Measurements from ENCODE around the gene CYP2C18.
"Not testable (repeated sequence)": the region's sequence is repeated elsewhere in the genome, so short reads cannot be mapped to it uniquely, and the experiment has no call there.

Gene CYP2C18

GRCh38 chr10:94641480-94641879 is 42.0 kb upstream of the CYP2C18 start:
- Histone ChIP-seq H3K18ac (ENCODE audit: low read length) (no peak overlapping the region), H2AFZ (ENCODE audit: insufficient read depth, low read length, poor library complexity) (no peak overlapping the region), H2BK120ac (ENCODE audit: insufficient read depth, low read length, poor library complexity) (no peak overlapping the region), H3K23ac (ENCODE audit: low read length) (no peak overlapping the region), H3K4me1 (ENCODE audit: control insufficient read depth in 1 of 2, insufficient read depth in 2 of 2, low read length in 2 of 2) (peaks cover 5 to 6% of the 10 kb centered on the region in 2 experiments), H4K12ac (ENCODE audit: low read depth, low read length) (no peak overlapping the region), H3K14ac (ENCODE audit: low read length) (no peak overlapping the region), H3K4me3 (ENCODE audit: low read depth, low read length) (no peak overlapping the region), H3K27me3 (ENCODE audit: insufficient read depth, low read length) (no peaks in the 10 kb centered on the region), H3K9ac (ENCODE audit: low read length) (no peak overlapping the region), H2BK5ac (ENCODE audit: low read depth, low read length, poor library complexity) (no peak overlapping the region), H4K8ac (ENCODE audit: low read depth, low read length) (no peak overlapping the region), H3K9me3 (ENCODE audit: insufficient read depth, low read depth, low read length) (peaks cover 11% of the 10 kb centered on the region), H2BK12ac (ENCODE audit: low read length) (no peak overlapping the region), H3K79me2 (ENCODE audit: control insufficient read depth, insufficient read depth, low read length, poor library complexity) (no peaks in the 10 kb centered on the region), H4K91ac (ENCODE audit: low read depth, low read length) (no peak overlapping the region), H2AK5ac (ENCODE audit: low read length) (no peak overlapping the region), H3K4me2 (ENCODE audit: low read length) (peak overlapping the region; percentile 47), H3K4ac (ENCODE audit: low read depth, low read length) (no peak overlapping the region), H3K79me1 (ENCODE audit: low read length) (peaks cover 5% of the 10 kb centered on the region), H3K27ac (ENCODE audit: low read depth, low read length) (no peak overlapping the region), H3K36me3 (ENCODE audit: control insufficient read depth in 1 of 2, insufficient read depth in 2 of 2, low read length in 2 of 2) (peaks cover 0 to 4% of the 10 kb centered on the region in 2 experiments)
- DNase-seq, result peak in 1 of 2 donors; percentile 29
- WGBS (ENCODE audit: extremely low coverage, insufficient coverage, insufficient read length), result no CpG with 5 or more reads among the region's 4 CpGs

- H3K23ac ChIP-seq (ENCODE audit: low read length), result no peak overlapping the region
- no peak overlapping the region for H4K91ac ChIP-seq (ENCODE audit: low read depth, low read length)
- H4K8ac ChIP-seq (ENCODE audit: low read depth, low read length), result no peak overlapping the region
- WGBS (ENCODE audit: extremely low coverage, insufficient coverage, insufficient read length), result no CpG with 5 or more reads among the region's 1 CpG
- H3K14ac ChIP-seq (ENCODE audit: low read length), result no peak overlapping the region
- no peak overlapping the region for H3K9ac ChIP-seq (ENCODE audit: low read length)
- H2BK120ac ChIP-seq (ENCODE audit: insufficient read depth, low read length, poor library complexity), result no peak overlapping the region
- no peak overlapping the region for H3K4me3 ChIP-seq (ENCODE audit: low read depth, low read length)
- peaks cover 13% of the 10 kb centered on the region for H3K9me3 ChIP-seq (ENCODE audit: insufficient read depth, low read depth, low read length)
- no peak overlapping the region for H2BK12ac ChIP-seq (ENCODE audit: low read length)
- H3K79me1 ChIP-seq (ENCODE audit: low read length), result peaks cover 5% of the 10 kb centered on the region
- no peak overlapping the region for H3K27ac ChIP-seq (ENCODE audit: low read depth, low read length)
- H4K12ac ChIP-seq (ENCODE audit: low read depth, low read length), result no peak overlapping the region
- peaks cover 0 to 4% of the 10 kb centered on the region in 2 experiments for H3K36me3 ChIP-seq (ENCODE audit: control insufficient read depth in 1 of 2, insufficient read depth in 2 of 2, low read length in 2 of 2)
- DNase-seq, result no peak
- no peak overlapping the region for H3K4ac ChIP-seq (ENCODE audit: low read depth, low read length)
- H3K18ac ChIP-seq (ENCODE audit: low read length), result no peak overlapping the region
- H3K4me1 ChIP-seq (ENCODE audit: control insufficient read depth in 1 of 2, insufficient read depth in 2 of 2, low read length in 2 of 2), result peaks cover 5 to 6% of the 10 kb centered on the region in 2 experiments
- no peaks in the 10 kb centered on the region for H3K79me2 ChIP-seq (ENCODE audit: control insufficient read depth, insufficient read depth, low read length, poor library complexity)
- H3K4me2 ChIP-seq (ENCODE audit: low read length), result no peak overlapping the region
- H2BK5ac ChIP-seq (ENCODE audit: low read depth, low read length, poor library complexity), result no peak overlapping the region
- H2AFZ ChIP-seq (ENCODE audit: insufficient read depth, low read length, poor library complexity), result no peak overlapping the region
- H3K27me3 ChIP-seq (ENCODE audit: insufficient read depth, low read length), result no peaks in the 10 kb centered on the region
- no peak overlapping the region for H2AK5ac ChIP-seq (ENCODE audit: low read length)
Measured at GRCh38 chr10:94644352-94644751, 39.2 kb upstream of the CYP2C18 start.

- no peak overlapping the region for H2BK5ac ChIP-seq (ENCODE audit: low read depth, low read length, poor library complexity)
- no peak overlapping the region for H3K18ac ChIP-seq (ENCODE audit: low read length)
- no peak overlapping the region for H3K14ac ChIP-seq (ENCODE audit: low read length)
- no peak overlapping the region for H3K4ac ChIP-seq (ENCODE audit: low read depth, low read length)
- peaks cover 1% of the 10 kb centered on the region for H3K79me1 ChIP-seq (ENCODE audit: low read length)
- H3K9me3 ChIP-seq (ENCODE audit: insufficient read depth, low read depth, low read length), result peaks cover 4% of the 10 kb centered on the region
- no peaks in the 10 kb centered on the region for H3K27me3 ChIP-seq (ENCODE audit: insufficient read depth, low read length)
- H2AK5ac ChIP-seq (ENCODE audit: low read length), result no peak overlapping the region
- H4K12ac ChIP-seq (ENCODE audit: low read depth, low read length), result no peak overlapping the region
- no peak overlapping the region for H3K9ac ChIP-seq (ENCODE audit: low read length)
- no peak overlapping the region for H3K4me3 ChIP-seq (ENCODE audit: low read depth, low read length)
- H3K79me2 ChIP-seq (ENCODE audit: control insufficient read depth, insufficient read depth, low read length, poor library complexity), result no peaks in the 10 kb centered on the region
- H3K27ac ChIP-seq (ENCODE audit: low read depth, low read length), result no peak overlapping the region
- H2AFZ ChIP-seq (ENCODE audit: insufficient read depth, low read length, poor library complexity), result no peak overlapping the region
- H2BK12ac ChIP-seq (ENCODE audit: low read length), result no peak overlapping the region
- WGBS (ENCODE audit: extremely low coverage, insufficient coverage, insufficient read length), result no CpG with 5 or more reads among the region's 2 CpGs
- no peak for DNase-seq
- H3K4me2 ChIP-seq (ENCODE audit: low read length), result no peak overlapping the region
- H3K4me1 ChIP-seq (ENCODE audit: control insufficient read depth in 1 of 2, insufficient read depth in 2 of 2, low read length in 2 of 2), result peaks cover 2% of the 10 kb centered on the region in 2 experiments
- no peak overlapping the region for H2BK120ac ChIP-seq (ENCODE audit: insufficient read depth, low read length, poor library complexity)
- H3K23ac ChIP-seq (ENCODE audit: low read length), result no peak overlapping the region
- H4K91ac ChIP-seq (ENCODE audit: low read depth, low read length), result no peak overlapping the region
- no peaks in the 10 kb centered on the region for H3K36me3 ChIP-seq (ENCODE audit: control insufficient read depth in 1 of 2, insufficient read depth in 2 of 2, low read length in 2 of 2)
- no peak overlapping the region for H4K8ac ChIP-seq (ENCODE audit: low read depth, low read length)
Measured at GRCh38 chr10:94645285-94645684, 38.2 kb upstream of the CYP2C18 start.

- H3K18ac ChIP-seq (ENCODE audit: low read length); H3K9me3 ChIP-seq (ENCODE audit: insufficient read depth, low read depth, low read length); H3K36me3 ChIP-seq (ENCODE audit: control insufficient read depth in 1 of 2, insufficient read depth in 2 of 2, low read length in 2 of 2); H2BK12ac ChIP-seq (ENCODE audit: low read length); H3K4me2 ChIP-seq (ENCODE audit: low read length); H2BK120ac ChIP-seq (ENCODE audit: insufficient read depth, low read length, poor library complexity); H3K4ac ChIP-seq (ENCODE audit: low read depth, low read length); H2AFZ ChIP-seq (ENCODE audit: insufficient read depth, low read length, poor library complexity); H4K91ac ChIP-seq (ENCODE audit: low read depth, low read length); H3K4me3 ChIP-seq (ENCODE audit: low read depth, low read length); H4K12ac ChIP-seq (ENCODE audit: low read depth, low read length); H3K9ac ChIP-seq (ENCODE audit: low read length); H3K27ac ChIP-seq (ENCODE audit: low read depth, low read length); H2AK5ac ChIP-seq (ENCODE audit: low read length); H3K4me1 ChIP-seq (ENCODE audit: control insufficient read depth in 1 of 2, insufficient read depth in 2 of 2, low read length in 2 of 2); H3K23ac ChIP-seq (ENCODE audit: low read length); H3K79me1 ChIP-seq (ENCODE audit: low read length); H3K27me3 ChIP-seq (ENCODE audit: insufficient read depth, low read length); H2BK5ac ChIP-seq (ENCODE audit: low read depth, low read length, poor library complexity); H3K79me2 ChIP-seq (ENCODE audit: control insufficient read depth, insufficient read depth, low read length, poor library complexity); H3K14ac ChIP-seq (ENCODE audit: low read length); DNase-seq; H4K8ac ChIP-seq (ENCODE audit: low read depth, low read length): not testable (repeated sequence)
Measured at GRCh38 chr10:94655201-94655600, 28.3 kb upstream of the CYP2C18 start.

Data from trophoblast cell (in vitro differentiated cells and primary cell).